GM21825 (cell line): Measurements from ENCODE around the gene GSTA5.
A peak's percentile ranks its signal among the peaks of the same experiment; 100 is the strongest.
"Not testable (repeated sequence)": the region's sequence is repeated elsewhere in the genome, so short reads cannot be mapped to it uniquely, and the experiment has no call there.

ENCODE experiments used
- ATAC-seq: cut with Tn5 transposase; IDR thresholded peaks from one replicate; pipeline ENCODE4 v1.9.1; 2021; ENCODE audit warnings: mild to moderate bottlenecking, moderate library complexity; ENCODE audit not compliant: unreplicated experiment

The GSTA5 gene

GRCh38 chr6:52839124-52840055 lies 1.2 kb downstream of the GSTA5 start:
- peak; percentile 88 for ATAC-seq

GRCh38 chr6:52834481-52834880 lies 6.1 kb downstream of the GSTA5 start:
- ATAC-seq = no peak

GRCh38 chr6:52830869-52831268 lies 9.7 kb downstream of the GSTA5 start:
- ATAC-seq = not testable (repeated sequence)

GRCh38 chr6:52829046-52829817 lies 11.4 kb downstream of the GSTA5 start:
- no peak for ATAC-seq

- ATAC-seq = not testable (repeated sequence)
These were observed 12.0 kb downstream of the GSTA5 start for GRCh38 chr6:52828621-52829020.

- not testable (repeated sequence) for ATAC-seq
These were observed 13.4 kb downstream of the GSTA5 start for GRCh38 chr6:52827073-52827783.

GRCh38 chr6:52826513-52826912 lies 14.1 kb downstream of the GSTA5 start:
- no peak for ATAC-seq

- ATAC-seq = not testable (repeated sequence)
These were observed 14.6 kb downstream of the GSTA5 start for GRCh38 chr6:52825900-52826459.

GRCh38 chr6:52825270-52825793 lies 15.3 kb downstream of the GSTA5 start:
- not testable (repeated sequence) for ATAC-seq

- no peak for ATAC-seq
These were observed 18.8 kb downstream of the GSTA5 start for GRCh38 chr6:52821842-52822241.

- no peak for ATAC-seq
These were observed 20.4 kb downstream of the GSTA5 start for GRCh38 chr6:52820198-52820597.

- peak; percentile 89 for ATAC-seq
These were observed 25.2 kb downstream of the GSTA5 start for GRCh38 chr6:52815167-52816092.

- not testable (repeated sequence) for ATAC-seq
These were observed 26.1 kb downstream of the GSTA5 start for GRCh38 chr6:52814545-52814944.

- not testable (repeated sequence) for ATAC-seq
These were observed 30.8 kb downstream of the GSTA5 start for GRCh38 chr6:52809777-52810176.

- no peak for ATAC-seq
These were observed 32.0 kb downstream of the GSTA5 start for GRCh38 chr6:52808660-52809059.

GRCh38 chr6:52803668-52804255 lies 36.9 kb downstream of the GSTA5 start, which contains the start of gene GSTA1:
Gene GSTA1, minus strand, starts transcription at chr6:52803816. Its CDS starts 4,549 bp downstream, at chr6:52799267.
- ATAC-seq = not testable (repeated sequence)

- ATAC-seq = no peak
These were observed 37.8 kb downstream of the GSTA5 start for GRCh38 chr6:52802806-52803205.

- ATAC-seq = no peak
These were observed 39.3 kb downstream of the GSTA5 start for GRCh38 chr6:52801188-52801841.
